WTC11 (cell line): ENCODE measurements around the gene NUAK1.

Source experiments
- ATF1 ChIP-seq: sonication (generic); formaldehyde crosslinking; IDR thresholded peaks from 2 replicates; pipeline ENCODE4 v1.8.1; 2023; ENCODE audit warnings: mild to moderate bottlenecking, moderate library complexity, missing genetic modification reagents
- CTCF ChIP-seq: fragments of 200-600 bp; IDR thresholded peaks from 2 replicates; pipeline ENCODE4 v1.8.0; 2022; ENCODE audit warnings: antibody characterized with exemption
- FOXJ3 ChIP-seq: sonication (generic); formaldehyde crosslinking; IDR thresholded peaks from 2 replicates; pipeline ENCODE4 v1.9.0; 2021; ENCODE audit warnings: missing genetic modification reagents, mild to moderate bottlenecking, borderline replicate concordance
- FOXK1 ChIP-seq: sonication (generic); formaldehyde crosslinking; IDR thresholded peaks from 2 replicates; pipeline ENCODE4 v1.8.0; 2022; ENCODE audit warnings: mild to moderate bottlenecking, moderate library complexity, missing genetic modification reagents
- FOXP4 ChIP-seq: sonication (generic); formaldehyde crosslinking; IDR thresholded peaks from 2 replicates; pipeline ENCODE4 v1.8.0; 2022; ENCODE audit warnings: mild to moderate bottlenecking, missing genetic modification reagents
- IRF1 ChIP-seq: sonication (generic); formaldehyde crosslinking; IDR thresholded peaks from 2 replicates; pipeline ENCODE4 v1.8.0; 2023; ENCODE audit warnings: missing genetic modification reagents
- JUN ChIP-seq: sonication (generic); formaldehyde crosslinking; IDR thresholded peaks from 2 replicates; pipeline ENCODE4 v1.8.0; 2023; ENCODE audit warnings: mild to moderate bottlenecking, missing genetic modification reagents
- STAT6 ChIP-seq: sonication (generic); formaldehyde crosslinking; conservative IDR thresholded peaks from 2 replicates; pipeline ENCODE4 v1.8.1; 2023; ENCODE audit warnings: mild to moderate bottlenecking, low read depth, missing genetic modification reagents, moderate library complexity
- USF2 ChIP-seq: sonication (generic); formaldehyde crosslinking; IDR thresholded peaks from 2 replicates; pipeline ENCODE4 v1.8.1; 2023; ENCODE audit warnings: mild to moderate bottlenecking, missing genetic modification reagents, moderate library complexity
- ZBTB43 ChIP-seq: sonication (generic); formaldehyde crosslinking; IDR thresholded peaks from 2 replicates; pipeline ENCODE4 v1.8.1; 2023; ENCODE audit warnings: mild to moderate bottlenecking, missing genetic modification reagents

GRCh38 chr12:106044773-106045172, 94.0 kb downstream of the NUAK1 start:
- no peak for TF ChIP-seq CTCF
- no peak for TF ChIP-seq USF2 (CRISPR knock-in tag)
- TF ChIP-seq FOXP4 (CRISPR knock-in tag): no peak
- TF ChIP-seq IRF1 (CRISPR knock-in tag): no peak
- TF ChIP-seq FOXJ3 (CRISPR knock-in tag): no peak
- TF ChIP-seq JUN (CRISPR knock-in tag): no peak
- TF ChIP-seq ATF1: no peak
- TF ChIP-seq ZBTB43 (CRISPR knock-in tag): no peak
- no peak for TF ChIP-seq FOXK1 (CRISPR knock-in tag)
- no peak for TF ChIP-seq STAT6 (CRISPR knock-in tag)
